ENCODE results near the gene PRPSAP1. TPM values are rescaled to one million over a fixed set of nuclear protein-coding genes. Genes with fewer than 3 reads are reported as not detected.

Gene PRPSAP1
- polyA plus RNA-seq, 1 of the 3 experiments (the other 2 are of a cell fraction) = 118 TPM

- POLR2A ChIA-PET = interaction anchor here (1.2 kb wide), 1 partner anchor 92 kb away, joined by 3 read pairs; the partner anchor contains the start of gene QRICH2
- Histone ChIP-seq H3K4me1 (ENCODE audit: control insufficient read depth in 1 of 2, insufficient read depth in 2 of 2, low read depth in 1 of 2, low read length in 1 of 2) (peaks cover 0 to 3% of the 10 kb centered on the region in 2 experiments; a peak in 1 of 4 replicates), H3K27me3 (ENCODE audit: insufficient read depth) (no peaks in the 10 kb centered on the region), H3K9me3 (no peaks in the 10 kb centered on the region), H4K20me1 (ENCODE audit: insufficient read depth) (no peaks in the 10 kb centered on the region), H3K9ac (no peak overlapping the region), H3F3A (replicated peaks; ENCODE audit: insufficient read depth) (no peaks in the 10 kb centered on the region), H2AFZ (ENCODE audit: low read depth) (no peak overlapping the region), H3K36me3 (replicated peaks in 1 of 2; ENCODE audit: control insufficient read depth in 1 of 2, insufficient read depth in 2 of 2, low read length in 1 of 2) (peaks cover 62 to 87% of the 10 kb centered on the region in 2 experiments), H3K9me2 (no peaks in the 10 kb centered on the region), H3K27ac (ENCODE audit: low read depth in 2 of 2, low read length in 1 of 2) (no peak overlapping the region), H3K4me2 (no peak overlapping the region), H3K4me3 (ENCODE audit: low read depth in 2 of 2, low read length in 1 of 2) (no peak overlapping the region), H3K79me2 (ENCODE audit: insufficient read depth) (no peaks in the 10 kb centered on the region)
- DNase-seq = no peak
- 92% methylated on average over 32 of the region's 33 CpGs for WGBS (ENCODE audit: low lambda C conversion rate)
- no peak for TF ChIP-seq JUND (IDR thresholded peaks at IDR 0.05)
- TF ChIP-seq, protein P1, sequence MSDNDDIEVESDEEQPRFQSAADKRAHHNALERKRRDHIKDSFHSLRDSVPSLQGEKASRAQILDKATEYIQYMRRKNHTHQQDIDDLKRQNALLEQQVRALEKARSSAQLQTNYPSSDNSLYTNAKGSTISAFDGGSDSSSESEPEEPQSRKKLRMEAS (IDR thresholded peaks at IDR 0.05; ENCODE audit: low read depth) = no peak
- TF ChIP-seq, protein P2, sequence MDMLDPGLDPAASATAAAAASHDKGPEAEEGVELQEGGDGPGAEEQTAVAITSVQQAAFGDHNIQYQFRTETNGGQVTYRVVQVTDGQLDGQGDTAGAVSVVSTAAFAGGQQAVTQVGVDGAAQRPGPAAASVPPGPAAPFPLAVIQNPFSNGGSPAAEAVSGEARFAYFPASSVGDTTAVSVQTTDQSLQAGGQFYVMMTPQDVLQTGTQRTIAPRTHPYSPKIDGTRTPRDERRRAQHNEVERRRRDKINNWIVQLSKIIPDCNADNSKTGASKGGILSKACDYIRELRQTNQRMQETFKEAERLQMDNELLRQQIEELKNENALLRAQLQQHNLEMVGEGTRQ (IDR thresholded peaks at IDR 0.05; ENCODE audit: borderline replicate concordance, low read depth, low read length) = no peak
- no peak for TF ChIP-seq MEF2A (IDR thresholded peaks at IDR 0.05; ENCODE audit: borderline replicate concordance, low read depth)
- no peak for TF ChIP-seq CTCF (IDR thresholded peaks at IDR 0.05)
- no peak for TF ChIP-seq TAF1 (IDR thresholded peaks at IDR 0.05; ENCODE audit: borderline replicate concordance, low read depth, low read length)
- TF ChIP-seq FOXM1 (IDR thresholded peaks at IDR 0.05; ENCODE audit: low read depth) = no peak
- no peak for TF ChIP-seq IRF3 (IDR thresholded peaks at IDR 0.05; ENCODE audit: low read depth, low read length)
- TF ChIP-seq, protein P3, sequence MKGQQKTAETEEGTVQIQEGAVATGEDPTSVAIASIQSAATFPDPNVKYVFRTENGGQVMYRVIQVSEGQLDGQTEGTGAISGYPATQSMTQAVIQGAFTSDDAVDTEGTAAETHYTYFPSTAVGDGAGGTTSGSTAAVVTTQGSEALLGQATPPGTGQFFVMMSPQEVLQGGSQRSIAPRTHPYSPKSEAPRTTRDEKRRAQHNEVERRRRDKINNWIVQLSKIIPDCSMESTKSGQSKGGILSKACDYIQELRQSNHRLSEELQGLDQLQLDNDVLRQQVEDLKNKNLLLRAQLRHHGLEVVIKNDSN (IDR thresholded peaks at IDR 0.05; ENCODE audit: borderline replicate concordance, low read depth) = no peak
- TF ChIP-seq FOSL2 (IDR thresholded peaks at IDR 0.05; ENCODE audit: borderline replicate concordance, low read depth) = no peak
- no peak for TF ChIP-seq SIN3A (IDR thresholded peaks at IDR 0.05; ENCODE audit: borderline replicate concordance, low read depth, low read length)
- no peak for TF ChIP-seq RCOR1 (IDR thresholded peaks at IDR 0.05; ENCODE audit: low read length)
- TF ChIP-seq, protein P4, sequence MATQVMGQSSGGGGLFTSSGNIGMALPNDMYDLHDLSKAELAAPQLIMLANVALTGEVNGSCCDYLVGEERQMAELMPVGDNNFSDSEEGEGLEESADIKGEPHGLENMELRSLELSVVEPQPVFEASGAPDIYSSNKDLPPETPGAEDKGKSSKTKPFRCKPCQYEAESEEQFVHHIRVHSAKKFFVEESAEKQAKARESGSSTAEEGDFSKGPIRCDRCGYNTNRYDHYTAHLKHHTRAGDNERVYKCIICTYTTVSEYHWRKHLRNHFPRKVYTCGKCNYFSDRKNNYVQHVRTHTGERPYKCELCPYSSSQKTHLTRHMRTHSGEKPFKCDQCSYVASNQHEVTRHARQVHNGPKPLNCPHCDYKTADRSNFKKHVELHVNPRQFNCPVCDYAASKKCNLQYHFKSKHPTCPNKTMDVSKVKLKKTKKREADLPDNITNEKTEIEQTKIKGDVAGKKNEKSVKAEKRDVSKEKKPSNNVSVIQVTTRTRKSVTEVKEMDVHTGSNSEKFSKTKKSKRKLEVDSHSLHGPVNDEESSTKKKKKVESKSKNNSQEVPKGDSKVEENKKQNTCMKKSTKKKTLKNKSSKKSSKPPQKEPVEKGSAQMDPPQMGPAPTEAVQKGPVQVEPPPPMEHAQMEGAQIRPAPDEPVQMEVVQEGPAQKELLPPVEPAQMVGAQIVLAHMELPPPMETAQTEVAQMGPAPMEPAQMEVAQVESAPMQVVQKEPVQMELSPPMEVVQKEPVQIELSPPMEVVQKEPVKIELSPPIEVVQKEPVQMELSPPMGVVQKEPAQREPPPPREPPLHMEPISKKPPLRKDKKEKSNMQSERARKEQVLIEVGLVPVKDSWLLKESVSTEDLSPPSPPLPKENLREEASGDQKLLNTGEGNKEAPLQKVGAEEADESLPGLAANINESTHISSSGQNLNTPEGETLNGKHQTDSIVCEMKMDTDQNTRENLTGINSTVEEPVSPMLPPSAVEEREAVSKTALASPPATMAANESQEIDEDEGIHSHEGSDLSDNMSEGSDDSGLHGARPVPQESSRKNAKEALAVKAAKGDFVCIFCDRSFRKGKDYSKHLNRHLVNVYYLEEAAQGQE (IDR thresholded peaks at IDR 0.05; ENCODE audit: low read depth, low read length) = no peak
- no peak for TF ChIP-seq GABPA (IDR thresholded peaks at IDR 0.05; ENCODE audit: low read depth)
- TF ChIP-seq RXRA (IDR thresholded peaks at IDR 0.05; ENCODE audit: borderline replicate concordance, low read depth) = no peak
- TF ChIP-seq MXI1 (IDR thresholded peaks at IDR 0.05; ENCODE audit: low read depth, low read length) = no peak
- no peak for TF ChIP-seq RAD21 (IDR thresholded peaks at IDR 0.05; ENCODE audit: low read length)
- TF ChIP-seq TCF12 (IDR thresholded peaks at IDR 0.05) = no peak
- no peak for TF ChIP-seq EZH2phosphoT487 (IDR thresholded peaks at IDR 0.05; ENCODE audit: borderline replicate concordance, low read depth)
- TF ChIP-seq NRF1 (IDR thresholded peaks at IDR 0.05; ENCODE audit: low read depth, low read length) = no peak
- CTCF ChIA-PET = interaction anchor here (0.9 to 10.1 kb wide), 30 partner anchors 7 to 385 kb away, joined by 3 to 348 read pairs (median 16); partner anchors contain the start of genes PRPSAP1, QRICH2, RHBDF2 and SPHK1
Measured at GRCh38 chr17:76399175-76400172, 45.8 kb upstream of the PRPSAP1 start.

Measured in SK-N-SH (cell line).